ENCODE measurements around the gene TMED5.
"Not testable (repeated sequence)": the region's sequence is repeated elsewhere in the genome, so short reads cannot be mapped to it uniquely, and the experiment has no call there.

TMED5 gene

DNA sequence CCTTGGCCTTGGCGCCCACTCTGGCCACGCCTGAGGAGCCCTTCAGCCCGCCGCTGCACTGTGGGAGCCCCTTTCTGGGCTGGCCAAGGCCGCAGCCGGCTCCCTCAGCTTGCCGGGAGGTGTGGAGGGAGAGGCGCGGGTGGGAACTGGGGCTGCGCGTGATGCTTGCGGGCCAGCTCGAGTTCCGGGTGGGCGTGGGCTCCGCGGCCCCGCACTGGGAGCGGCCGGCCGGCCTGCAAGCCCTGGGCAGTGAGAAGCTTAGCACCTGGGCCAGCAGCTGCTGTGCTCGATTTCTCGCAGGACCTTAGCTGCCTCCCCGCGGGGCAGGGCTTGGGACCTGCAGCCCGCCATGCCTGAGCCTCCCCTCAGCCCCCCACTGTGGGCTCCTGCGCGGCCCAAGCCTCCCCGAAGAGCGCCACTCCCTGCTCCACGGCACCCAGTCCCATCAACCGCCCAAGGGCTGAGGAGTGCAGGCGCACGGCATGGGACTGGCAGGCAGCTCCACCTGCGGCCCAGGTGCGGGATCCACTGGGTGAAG lies 10.0 kb downstream of the TMED5 start:
- peaks cover 11% of the 10 kb centered on the region; the same call in 1 of the 2 replicates for H3K36me3 ChIP-seq (ENCODE audit: insufficient read depth, low read length)
- H3K27me3 ChIP-seq (ENCODE audit: insufficient read depth, low read length); H3K27ac ChIP-seq (ENCODE audit: low read depth, low read length); H3K4me1 ChIP-seq (ENCODE audit: insufficient read depth, low read length); H3K9me3 ChIP-seq (ENCODE audit: insufficient read depth, low read depth, low read length); H3K9ac ChIP-seq (ENCODE audit: low read depth, low read length); H3K4me3 ChIP-seq (ENCODE audit: low read length): not testable (repeated sequence)
- WGBS: 95% methylated on average over 36 of the region's 36 CpGs

DNA sequence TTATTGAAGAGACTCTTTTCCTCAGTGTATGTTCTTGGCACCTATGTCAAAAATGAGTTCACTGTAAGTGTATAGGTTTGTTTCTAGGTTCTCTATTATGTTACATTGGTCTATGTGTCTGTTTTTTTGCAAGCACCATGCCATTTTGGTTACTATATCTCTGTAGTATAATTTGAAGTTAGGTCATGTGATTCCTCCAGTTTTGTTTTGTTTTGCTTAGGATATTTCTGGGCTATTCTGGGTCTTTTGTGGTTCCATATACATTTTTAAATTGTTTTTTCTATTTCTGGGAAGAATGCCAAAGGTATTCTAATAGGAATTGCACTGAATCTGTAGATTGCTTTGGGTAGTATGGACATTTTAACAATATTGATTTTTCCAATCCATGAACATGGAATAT lies 13.2 kb downstream of the TMED5 start:
- Histone ChIP-seq H3K9ac (ENCODE audit: low read depth, low read length) (no peak overlapping the region), H3K36me3 (ENCODE audit: insufficient read depth, low read length) (0 out of 2 replicates have a peak, but pooled peaks cover 2% of the 10 kb centered on the region), H3K4me3 (ENCODE audit: low read length) (no peak overlapping the region), H3K9me3 (ENCODE audit: insufficient read depth, low read depth, low read length) (peaks cover 6% of the 10 kb centered on the region; the same call in 1 of the 2 replicates), H3K27ac (ENCODE audit: low read depth, low read length) (no peak overlapping the region), H3K4me1 (ENCODE audit: insufficient read depth, low read length) (no peaks in the 10 kb centered on the region), H3K27me3 (ENCODE audit: insufficient read depth, low read length) (no peaks in the 10 kb centered on the region)

DNA sequence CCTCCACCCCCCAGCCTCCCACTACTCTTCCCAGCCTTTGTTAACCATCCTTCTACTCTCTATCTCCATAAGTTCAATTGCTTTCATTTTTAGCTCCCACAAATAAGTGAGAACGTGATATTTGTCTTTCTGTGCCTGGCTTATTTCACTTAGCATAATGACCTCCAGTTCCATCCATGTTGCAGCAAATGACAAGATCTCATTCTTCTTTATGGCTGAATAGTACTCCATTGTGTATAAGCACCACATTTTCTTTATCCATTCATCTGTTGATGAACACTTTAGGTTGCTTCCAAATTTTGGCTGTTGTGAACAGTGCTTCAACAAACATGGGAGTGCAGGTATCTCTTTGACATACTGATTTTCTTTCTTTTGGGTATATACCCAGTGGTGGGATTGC lies 14.3 kb downstream of the TMED5 start:
- not testable (repeated sequence) for H3K27me3 ChIP-seq (ENCODE audit: insufficient read depth, low read length); H3K4me3 ChIP-seq (ENCODE audit: low read length); H3K36me3 ChIP-seq (ENCODE audit: insufficient read depth, low read length); H3K4me1 ChIP-seq (ENCODE audit: insufficient read depth, low read length); H3K27ac ChIP-seq (ENCODE audit: low read depth, low read length); H3K9ac ChIP-seq (ENCODE audit: low read depth, low read length); H3K9me3 ChIP-seq (ENCODE audit: insufficient read depth, low read depth, low read length)
- 98% methylated on average over 1 of the region's 1 CpG for WGBS

DNA sequence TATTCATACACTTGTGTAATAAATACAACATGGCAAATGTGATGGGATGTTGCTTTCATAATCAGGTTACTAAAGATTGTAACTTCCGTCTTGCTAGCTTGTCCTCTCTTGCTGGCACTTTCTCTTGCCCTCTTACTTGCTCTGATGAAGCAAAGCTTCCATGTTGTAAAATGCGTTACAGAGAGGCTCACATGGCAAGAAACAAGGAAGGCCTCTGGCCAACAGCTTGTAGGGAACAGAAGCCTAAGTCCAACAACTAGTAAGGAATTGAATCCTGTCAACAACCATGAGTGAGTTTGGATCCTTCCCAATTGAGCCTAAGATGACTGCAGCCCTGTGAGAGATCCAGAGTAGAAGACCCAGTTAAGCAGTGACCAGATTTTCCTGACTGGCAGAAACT lies 15.4 kb downstream of the TMED5 start:
- H3K9ac ChIP-seq (ENCODE audit: low read depth, low read length): no peak overlapping the region
- no peaks in the 10 kb centered on the region for H3K4me1 ChIP-seq (ENCODE audit: insufficient read depth, low read length)
- 0 out of 2 replicates have a peak, but pooled peaks cover 2% of the 10 kb centered on the region for H3K36me3 ChIP-seq (ENCODE audit: insufficient read depth, low read length)
- H3K27ac ChIP-seq (ENCODE audit: low read depth, low read length): no peak overlapping the region
- peaks cover 6% of the 10 kb centered on the region; the same call in 1 of the 2 replicates for H3K9me3 ChIP-seq (ENCODE audit: insufficient read depth, low read depth, low read length)
- H3K4me3 ChIP-seq (ENCODE audit: low read length): no peak overlapping the region
- H3K27me3 ChIP-seq (ENCODE audit: insufficient read depth, low read length): no peaks in the 10 kb centered on the region
- 89% methylated on average over 2 of the region's 2 CpGs for WGBS

DNA sequence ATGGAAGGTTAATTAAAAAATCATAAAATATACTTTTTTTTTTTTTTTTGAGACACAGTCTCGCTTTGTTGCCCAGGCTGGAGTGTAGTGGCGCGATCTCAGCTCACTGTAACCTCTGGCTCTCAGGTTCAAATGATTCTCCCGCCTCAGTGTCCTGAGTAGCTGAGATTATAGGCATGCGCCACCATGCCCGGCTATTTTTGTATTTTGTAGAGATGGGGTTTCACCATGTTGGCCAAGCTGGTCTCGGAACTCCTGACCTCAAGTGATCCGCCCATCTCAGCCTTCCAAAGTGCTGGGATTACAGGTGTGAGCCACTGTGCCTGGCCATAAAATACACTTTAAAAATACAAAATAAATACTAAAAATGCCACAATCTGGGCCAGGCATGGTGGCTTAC lies 16.9 kb downstream of the TMED5 start:
- 95% methylated on average over 8 of the region's 8 CpGs for WGBS
- peaks cover 15% of the 10 kb centered on the region for H3K36me3 ChIP-seq (ENCODE audit: insufficient read depth, low read length)
- not testable (repeated sequence) for H3K4me3 ChIP-seq (ENCODE audit: low read length); H3K27ac ChIP-seq (ENCODE audit: low read depth, low read length); H3K9ac ChIP-seq (ENCODE audit: low read depth, low read length); H3K27me3 ChIP-seq (ENCODE audit: insufficient read depth, low read length); H3K9me3 ChIP-seq (ENCODE audit: insufficient read depth, low read depth, low read length); H3K4me1 ChIP-seq (ENCODE audit: insufficient read depth, low read length)

DNA sequence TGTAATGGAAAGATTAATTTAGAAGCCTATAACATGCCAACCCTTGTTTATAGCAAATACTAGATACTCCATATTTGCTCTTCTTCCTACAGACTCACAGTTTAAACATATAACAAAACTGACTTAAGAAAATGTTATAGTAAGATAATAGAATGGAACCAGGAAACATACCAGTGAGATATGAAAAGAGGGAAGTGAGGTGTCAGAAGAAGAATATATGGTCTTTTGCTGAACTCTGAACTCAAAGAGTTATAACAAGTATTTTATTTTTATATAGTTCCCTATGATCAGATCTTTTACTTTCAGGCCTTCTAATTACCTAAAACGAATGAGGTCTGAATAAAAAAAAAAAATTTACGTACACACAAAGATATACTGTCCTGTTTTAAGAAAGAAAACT lies 20.9 kb downstream of the TMED5 start:
- no peaks in the 10 kb centered on the region for H3K9me3 ChIP-seq (ENCODE audit: insufficient read depth, low read depth, low read length)
- WGBS: 100% methylated on average over 2 of the region's 2 CpGs
- H3K27ac ChIP-seq (ENCODE audit: low read depth, low read length): no peak overlapping the region
- no peaks in the 10 kb centered on the region for H3K27me3 ChIP-seq (ENCODE audit: insufficient read depth, low read length)
- H3K4me3 ChIP-seq (ENCODE audit: low read length): no peak overlapping the region
- H3K9ac ChIP-seq (ENCODE audit: low read depth, low read length): no peak overlapping the region
- peaks cover 45% of the 10 kb centered on the region for H3K36me3 ChIP-seq (ENCODE audit: insufficient read depth, low read length)
- 0 out of 2 replicates have a peak, but pooled peaks cover 5% of the 10 kb centered on the region for H3K4me1 ChIP-seq (ENCODE audit: insufficient read depth, low read length)

DNA sequence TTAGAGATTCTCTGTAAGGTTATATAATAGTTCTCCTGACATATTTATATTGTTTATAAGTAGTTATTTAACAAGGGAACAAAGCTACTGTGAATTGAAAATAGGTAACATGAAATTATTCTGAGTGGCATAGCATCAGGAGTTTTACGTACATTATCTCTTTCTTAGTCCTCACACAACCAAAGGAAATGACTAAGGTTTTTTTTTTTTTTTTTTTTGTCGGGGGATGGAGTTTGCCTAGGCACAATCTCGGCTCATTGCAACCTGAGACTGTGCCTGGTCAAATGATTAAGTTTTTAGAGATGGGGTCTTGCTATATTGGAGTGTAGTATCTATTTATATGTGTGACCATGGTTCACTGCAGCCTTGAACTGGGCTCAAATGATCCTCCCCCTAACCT lies 24.9 kb downstream of the TMED5 start:
- 90% methylated on average over 2 of the region's 3 CpGs for WGBS
- H3K4me1 ChIP-seq (ENCODE audit: insufficient read depth, low read length): 0 out of 2 replicates have a peak, but pooled peaks cover 5% of the 10 kb centered on the region
- H3K36me3 ChIP-seq (ENCODE audit: insufficient read depth, low read length): peaks cover 77% of the 10 kb centered on the region
- H3K9me3 ChIP-seq (ENCODE audit: insufficient read depth, low read depth, low read length): no peaks in the 10 kb centered on the region
- no peak overlapping the region for H3K27ac ChIP-seq (ENCODE audit: low read depth, low read length)
- H3K9ac ChIP-seq (ENCODE audit: low read depth, low read length): no peak overlapping the region
- H3K4me3 ChIP-seq (ENCODE audit: low read length): no peak overlapping the region
- no peaks in the 10 kb centered on the region for H3K27me3 ChIP-seq (ENCODE audit: insufficient read depth, low read length)

DNA sequence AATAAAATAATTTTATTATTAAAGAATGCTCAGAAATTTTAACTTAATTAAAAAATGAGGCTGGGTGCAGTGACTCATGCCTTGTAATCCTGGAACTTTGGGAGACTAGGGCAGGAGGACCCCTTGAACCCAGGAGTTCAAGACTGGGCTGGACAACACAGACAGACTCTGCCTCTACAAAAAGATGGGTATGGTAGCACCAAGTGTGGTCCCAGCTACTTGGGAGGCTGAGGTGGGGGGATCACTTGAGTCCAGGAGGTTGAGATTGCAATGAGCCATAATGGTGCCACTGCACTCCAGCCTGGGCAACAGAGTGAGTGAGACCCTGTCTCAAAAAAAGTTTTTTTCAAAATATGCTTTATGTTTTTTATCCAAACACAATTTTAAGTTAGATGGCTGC lies 25.3 kb downstream of the TMED5 start:
- no peak overlapping the region for H3K4me3 ChIP-seq (ENCODE audit: low read length)
- no peaks in the 10 kb centered on the region for H3K27me3 ChIP-seq (ENCODE audit: insufficient read depth, low read length)
- H3K27ac ChIP-seq (ENCODE audit: low read depth, low read length): no peak overlapping the region
- H3K9me3 ChIP-seq (ENCODE audit: insufficient read depth, low read depth, low read length): no peaks in the 10 kb centered on the region
- H3K36me3 ChIP-seq (ENCODE audit: insufficient read depth, low read length): peaks cover 81% of the 10 kb centered on the region
- H3K9ac ChIP-seq (ENCODE audit: low read depth, low read length): no peak overlapping the region
- H3K4me1 ChIP-seq (ENCODE audit: insufficient read depth, low read length): 0 out of 2 replicates have a peak, but pooled peaks cover 5% of the 10 kb centered on the region

DNA sequence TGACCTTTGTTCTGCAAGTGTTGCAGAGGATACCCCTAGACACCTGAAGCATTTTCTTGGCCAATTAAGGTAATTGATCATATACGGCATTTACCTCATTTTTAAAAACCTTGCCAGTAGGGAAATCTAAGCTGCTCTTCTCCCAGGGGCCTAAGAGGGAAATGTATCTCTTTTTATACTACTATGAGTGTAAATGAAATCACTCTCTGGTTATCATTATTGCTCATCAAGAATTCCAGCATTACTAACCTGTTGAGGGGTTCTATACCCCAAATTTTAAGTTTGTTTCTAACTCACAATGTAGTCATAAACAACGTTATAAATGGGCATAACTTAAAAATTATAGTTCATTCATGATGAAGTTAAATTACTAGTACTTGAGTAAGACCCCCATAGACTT lies 27.4 kb downstream of the TMED5 start:
- no peak overlapping the region for H3K9ac ChIP-seq (ENCODE audit: low read depth, low read length)
- 100% methylated on average over 1 of the region's 2 CpGs for WGBS

DNA sequence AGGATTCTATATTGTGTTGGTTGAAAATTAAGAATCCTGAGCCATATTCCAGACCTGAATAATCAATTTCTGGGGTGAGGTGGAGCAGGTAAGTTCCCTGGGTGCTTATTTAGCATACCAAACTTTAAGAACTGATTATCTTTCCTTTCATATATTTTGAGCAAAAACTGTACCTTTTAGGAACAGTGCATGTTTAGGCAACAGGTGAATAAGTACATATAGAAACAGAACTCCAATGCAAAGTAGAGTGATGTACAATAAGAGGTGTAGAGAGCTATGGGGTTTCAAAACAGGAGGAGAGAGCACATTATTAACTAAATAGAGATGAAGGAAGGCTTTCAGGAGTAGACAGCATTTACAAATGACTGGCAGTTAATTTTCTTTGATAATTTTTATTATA lies 28.7 kb downstream of the TMED5 start:
- H3K4me3 ChIP-seq (ENCODE audit: low read length): no peak overlapping the region
- H3K36me3 ChIP-seq (ENCODE audit: insufficient read depth, low read length): peaks cover 60% of the 10 kb centered on the region
- H3K9me3 ChIP-seq (ENCODE audit: insufficient read depth, low read depth, low read length): no peaks in the 10 kb centered on the region
- H3K9ac ChIP-seq (ENCODE audit: low read depth, low read length): no peak overlapping the region
- H3K27ac ChIP-seq (ENCODE audit: low read depth, low read length): no peak overlapping the region
- H3K4me1 ChIP-seq (ENCODE audit: insufficient read depth, low read length): 0 out of 2 replicates have a peak, but pooled peaks cover 5% of the 10 kb centered on the region
- no peaks in the 10 kb centered on the region for H3K27me3 ChIP-seq (ENCODE audit: insufficient read depth, low read length)

More for the DNA sequence above, 27.4 kb downstream of the TMED5 start:
- no peak overlapping the region for H3K27ac ChIP-seq (ENCODE audit: low read depth, low read length)
- 0 out of 2 replicates have a peak, but pooled peaks cover 5% of the 10 kb centered on the region for H3K4me1 ChIP-seq (ENCODE audit: insufficient read depth, low read length)
- H3K9me3 ChIP-seq (ENCODE audit: insufficient read depth, low read depth, low read length): no peaks in the 10 kb centered on the region
- no peak overlapping the region for H3K4me3 ChIP-seq (ENCODE audit: low read length)
- H3K27me3 ChIP-seq (ENCODE audit: insufficient read depth, low read length): no peaks in the 10 kb centered on the region
- peaks cover 69% of the 10 kb centered on the region for H3K36me3 ChIP-seq (ENCODE audit: insufficient read depth, low read length)

DNA sequence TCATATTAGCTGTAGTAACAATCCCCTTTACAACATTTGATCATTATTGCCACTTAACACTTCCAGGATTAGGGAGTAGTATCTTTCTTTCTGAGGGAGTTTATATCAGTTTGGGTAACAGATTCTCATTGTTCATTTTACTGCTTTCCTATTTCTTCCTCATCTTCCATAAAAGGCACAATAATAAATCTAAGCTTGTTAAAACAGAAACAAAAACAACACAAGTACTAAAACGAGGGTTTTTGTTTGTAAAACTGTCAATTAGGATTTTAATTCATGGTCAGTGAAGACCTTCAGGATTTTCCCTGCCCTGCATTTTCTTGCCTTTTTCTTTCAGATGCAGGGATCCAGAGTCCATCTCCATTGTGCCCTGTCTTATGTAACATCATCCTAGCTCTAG lies 29.5 kb downstream of the TMED5 start:
- no peaks in the 10 kb centered on the region for H3K9me3 ChIP-seq (ENCODE audit: insufficient read depth, low read depth, low read length)
- H3K27ac ChIP-seq (ENCODE audit: low read depth, low read length): no peak overlapping the region
- peaks cover 53% of the 10 kb centered on the region for H3K36me3 ChIP-seq (ENCODE audit: insufficient read depth, low read length)
- 92% methylated on average over 1 of the region's 1 CpG for WGBS
- no peaks in the 10 kb centered on the region for H3K27me3 ChIP-seq (ENCODE audit: insufficient read depth, low read length)
- 0 out of 2 replicates have a peak, but pooled peaks cover 5% of the 10 kb centered on the region for H3K4me1 ChIP-seq (ENCODE audit: insufficient read depth, low read length)
- no peak overlapping the region for H3K9ac ChIP-seq (ENCODE audit: low read depth, low read length)
- H3K4me3 ChIP-seq (ENCODE audit: low read length): no peak overlapping the region

DNA sequence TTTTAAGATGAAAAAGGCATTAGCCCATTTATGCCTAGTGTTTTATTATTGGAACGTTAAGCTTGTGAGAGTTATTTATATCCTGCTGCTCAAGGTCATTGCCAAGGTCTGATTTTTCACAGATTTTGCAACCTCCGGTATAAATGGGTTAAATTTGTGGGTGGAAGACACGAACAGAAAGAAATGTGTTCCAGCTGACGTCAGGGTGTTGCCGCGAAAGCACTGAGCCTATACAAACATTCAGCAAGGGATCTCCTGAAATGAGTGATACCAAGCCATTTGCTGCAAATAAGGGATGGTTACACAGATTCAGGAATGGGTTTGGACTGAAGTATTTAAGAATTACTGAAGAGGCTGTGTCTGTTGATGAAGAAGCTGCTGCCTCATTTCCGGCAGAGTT lies 32.2 kb downstream of the TMED5 start:
- no peaks in the 10 kb centered on the region for H3K9me3 ChIP-seq (ENCODE audit: insufficient read depth, low read depth, low read length)
- 93% methylated on average over 7 of the region's 7 CpGs for WGBS
- no peak overlapping the region for H3K9ac ChIP-seq (ENCODE audit: low read depth, low read length)
- no peak overlapping the region for H3K4me3 ChIP-seq (ENCODE audit: low read length)
- H3K4me1 ChIP-seq (ENCODE audit: insufficient read depth, low read length): no peaks in the 10 kb centered on the region
- peaks cover 33% of the 10 kb centered on the region for H3K36me3 ChIP-seq (ENCODE audit: insufficient read depth, low read length)
- no peak overlapping the region for H3K27ac ChIP-seq (ENCODE audit: low read depth, low read length)
- H3K27me3 ChIP-seq (ENCODE audit: insufficient read depth, low read length): no peaks in the 10 kb centered on the region

All from HUES64 (cell line).